Measurements from ENCODE around the gene C1orf185. TPM values are rescaled to one million over a fixed set of nuclear protein-coding genes. Genes with fewer than 3 reads are reported as not detected.
"Not testable (repeated sequence)": the region's sequence is repeated elsewhere in the genome, so short reads cannot be mapped to it uniquely, and the experiment has no call there.

C1orf185 gene
- total RNA-seq, 1 donor from 2014 or later, result not detected

- H3K4me3 ChIP-seq, result no peak overlapping the region
- no peaks in the 10 kb centered on the region for H3K4me1 ChIP-seq
- H3K9me3 ChIP-seq (replicated peaks), result peaks cover 40% of the 10 kb centered on the region
- H3K27ac ChIP-seq (replicated peaks), result no peak overlapping the region
- intact Hi-C loops (cut with micrococcal nuclease), result no loop called here
- TF ChIP-seq, protein P1, sequence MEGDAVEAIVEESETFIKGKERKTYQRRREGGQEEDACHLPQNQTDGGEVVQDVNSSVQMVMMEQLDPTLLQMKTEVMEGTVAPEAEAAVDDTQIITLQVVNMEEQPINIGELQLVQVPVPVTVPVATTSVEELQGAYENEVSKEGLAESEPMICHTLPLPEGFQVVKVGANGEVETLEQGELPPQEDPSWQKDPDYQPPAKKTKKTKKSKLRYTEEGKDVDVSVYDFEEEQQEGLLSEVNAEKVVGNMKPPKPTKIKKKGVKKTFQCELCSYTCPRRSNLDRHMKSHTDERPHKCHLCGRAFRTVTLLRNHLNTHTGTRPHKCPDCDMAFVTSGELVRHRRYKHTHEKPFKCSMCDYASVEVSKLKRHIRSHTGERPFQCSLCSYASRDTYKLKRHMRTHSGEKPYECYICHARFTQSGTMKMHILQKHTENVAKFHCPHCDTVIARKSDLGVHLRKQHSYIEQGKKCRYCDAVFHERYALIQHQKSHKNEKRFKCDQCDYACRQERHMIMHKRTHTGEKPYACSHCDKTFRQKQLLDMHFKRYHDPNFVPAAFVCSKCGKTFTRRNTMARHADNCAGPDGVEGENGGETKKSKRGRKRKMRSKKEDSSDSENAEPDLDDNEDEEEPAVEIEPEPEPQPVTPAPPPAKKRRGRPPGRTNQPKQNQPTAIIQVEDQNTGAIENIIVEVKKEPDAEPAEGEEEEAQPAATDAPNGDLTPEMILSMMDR (IDR thresholded peaks at IDR 0.05; ENCODE audit: borderline replicate concordance), result no peak
- no peaks in the 10 kb centered on the region for H3K36me3 ChIP-seq
- no peak for DNase-seq
- H3K27me3 ChIP-seq (ENCODE audit: low read depth), result no peaks in the 10 kb centered on the region
Measured at GRCh38 chr1:51133045-51133444, 31.0 kb downstream of the C1orf185 start.

GRCh38 chr1:51137696-51138095 lies 35.7 kb downstream of the C1orf185 start:
- H3K4me1 ChIP-seq; H3K27ac ChIP-seq (replicated peaks); H3K4me3 ChIP-seq; H3K36me3 ChIP-seq; DNase-seq; H3K27me3 ChIP-seq (ENCODE audit: low read depth); intact Hi-C loops (cut with micrococcal nuclease): not testable (repeated sequence)
- peaks cover 29% of the 10 kb centered on the region for H3K9me3 ChIP-seq (replicated peaks)

DNA sequence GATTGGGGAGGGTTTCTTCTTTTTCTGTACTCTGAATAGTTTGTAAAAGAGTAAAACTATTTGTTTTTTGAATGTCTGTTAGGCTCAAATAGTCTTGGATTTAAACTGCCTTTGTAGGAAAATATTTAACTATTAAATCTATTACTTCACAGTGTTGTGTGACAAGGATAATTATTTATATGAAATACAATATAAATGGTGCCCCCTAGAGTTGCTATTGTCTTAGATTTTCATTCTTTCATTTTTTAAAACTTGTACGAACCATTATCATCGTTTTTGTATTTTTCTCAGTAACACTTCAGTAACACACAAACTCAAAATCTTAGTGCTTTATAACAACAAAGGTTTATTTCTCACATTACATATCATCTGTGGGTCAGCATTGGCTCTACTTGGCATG lies 37.4 kb downstream of the C1orf185 start:
- DNase-seq, result no peak

GRCh38 chr1:51147394-51147793 lies 45.4 kb downstream of the C1orf185 start:
- Histone ChIP-seq H3K27me3 (ENCODE audit: low read depth) (peaks cover 8% of the 10 kb centered on the region), H3K4me1 (no peaks in the 10 kb centered on the region), H3K27ac (replicated peaks) (no peak overlapping the region), H3K4me3 (no peak overlapping the region), H3K9me3 (replicated peaks) (no peaks in the 10 kb centered on the region), H3K36me3 (no peaks in the 10 kb centered on the region)
- intact Hi-C loops (cut with micrococcal nuclease), result no loop called here
- no peak for DNase-seq
- TF ChIP-seq, protein P1 (IDR thresholded peaks at IDR 0.05; ENCODE audit: borderline replicate concordance), result no peak

More for the DNA sequence above, 37.4 kb downstream of the C1orf185 start:
- Histone ChIP-seq H3K27ac (replicated peaks) (no peak overlapping the region), H3K4me1 (no peaks in the 10 kb centered on the region), H3K4me3 (no peak overlapping the region), H3K27me3 (ENCODE audit: low read depth) (no peaks in the 10 kb centered on the region), H3K36me3 (no peaks in the 10 kb centered on the region), H3K9me3 (replicated peaks) (peaks cover 12% of the 10 kb centered on the region)
- TF ChIP-seq, protein P1 (IDR thresholded peaks at IDR 0.05; ENCODE audit: borderline replicate concordance), result no peak
- intact Hi-C loops (cut with micrococcal nuclease), result no loop called here

- intact Hi-C loops (cut with micrococcal nuclease), result no loop called here
- Histone ChIP-seq H3K27me3 (ENCODE audit: low read depth) (peaks cover 15% of the 10 kb centered on the region), H3K4me1 (no peaks in the 10 kb centered on the region), H3K36me3 (no peaks in the 10 kb centered on the region), H3K27ac (replicated peaks) (no peak overlapping the region), H3K4me3 (no peak overlapping the region), H3K9me3 (replicated peaks) (peaks cover 26% of the 10 kb centered on the region)
- TF ChIP-seq, protein P1 (IDR thresholded peaks at IDR 0.05; ENCODE audit: borderline replicate concordance), result no peak
- DNase-seq, result no peak
Measured at GRCh38 chr1:51154776-51155175, 52.7 kb downstream of the C1orf185 start.

DNA sequence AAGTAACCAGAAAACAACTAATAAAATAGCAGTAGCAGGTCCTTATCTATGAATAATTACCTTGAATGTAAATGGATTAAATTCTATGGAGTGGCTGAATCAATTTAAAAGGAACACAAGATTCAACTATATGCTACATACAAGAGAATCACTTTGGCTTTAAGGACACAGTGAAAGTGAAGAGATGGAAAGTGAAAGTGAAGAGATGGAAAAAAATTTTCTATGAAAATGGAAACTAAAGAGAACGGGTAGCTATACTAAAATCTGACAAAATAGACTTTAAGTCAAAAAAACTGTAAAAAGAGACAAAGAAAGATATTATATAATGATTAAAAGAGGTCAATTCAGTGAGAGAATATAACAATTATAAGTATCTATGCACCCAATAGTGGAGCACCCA lies 54.7 kb downstream of the C1orf185 start:
- Histone ChIP-seq H3K4me3 (no peak overlapping the region), H3K36me3 (no peaks in the 10 kb centered on the region), H3K9me3 (replicated peaks) (peaks cover 26% of the 10 kb centered on the region), H3K4me1 (no peaks in the 10 kb centered on the region), H3K27ac (replicated peaks) (no peak overlapping the region), H3K27me3 (ENCODE audit: low read depth) (peaks cover 16% of the 10 kb centered on the region)
- TF ChIP-seq, protein P1 (IDR thresholded peaks at IDR 0.05; ENCODE audit: borderline replicate concordance), result no peak
- DNase-seq, result no peak
- intact Hi-C loops (cut with micrococcal nuclease), result no loop called here
